Stimulated activated effector memory CD8-positive, alpha-beta T cell treated with anti-CD3 and anti-CD28 coated beads, Interleukin-12 subunit alpha, Interleukin-12 subunit beta, amount 100 ng/mL, for 72 hours (primary cell): ENCODE results near the gene CRABP2.

Source experiments
- ATAC-seq: fragments of 150-1000 bp; cut with Tn5 transposase; 2 replicates; pipeline ENCODE4 v1.10.0; 2021
- DNase-seq, 2 donors: peaks; one replicate each; pipeline ENCODE4 v3.0.0; 2021 to 2022; ENCODE audit warnings: low spot score in 2 of 2
- H3K27ac Mint-ChIP-seq: one replicate; pipeline ENCODE4 v1.8.0; 2022; ENCODE audit warnings: mild to moderate bottlenecking, mixed read lengths
- H3K36me3 Mint-ChIP-seq: one replicate; pipeline ENCODE4 v1.8.0; 2022; ENCODE audit warnings: mild to moderate bottlenecking, mixed read lengths
- H3K4me1 Mint-ChIP-seq: one replicate; pipeline ENCODE4 v1.8.0; 2022; ENCODE audit warnings: mixed read lengths
- H3K4me3 Mint-ChIP-seq: one replicate; pipeline ENCODE4 v1.8.0; 2022; ENCODE audit warnings: mild to moderate bottlenecking, mixed read lengths
- H3K9me3 Mint-ChIP-seq: one replicate; pipeline ENCODE4 v1.8.0; 2022; ENCODE audit warnings: mixed read lengths

The CRABP2 gene

DNA sequence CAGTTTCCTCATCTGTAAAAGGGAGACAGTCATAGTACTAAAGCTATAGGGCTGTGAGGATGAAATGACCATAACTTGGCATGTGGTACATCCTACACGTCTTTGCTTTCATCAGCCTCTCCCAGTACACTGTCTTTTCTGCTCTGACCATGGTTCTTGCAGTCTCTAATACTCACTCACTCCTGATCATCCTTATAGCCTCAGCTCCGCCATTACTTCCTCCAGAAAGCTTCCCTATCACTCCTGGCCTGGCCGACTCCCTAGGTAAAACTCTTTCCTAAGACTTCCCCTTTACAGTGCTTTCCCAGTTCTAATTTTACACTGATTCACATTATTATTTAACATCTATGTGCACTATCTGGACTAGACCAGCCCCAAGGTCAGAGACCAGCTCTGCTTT, 40.5 kb upstream of the CRABP2 start:
- Mint-ChIP-seq H3K4me1 (peaks cover 96% of the 10 kb centered on the region), H3K9me3 (no peaks in the 10 kb centered on the region), H3K4me3 (peak overlapping the region; percentile 87), H3K36me3 (peaks cover 92% of the 10 kb centered on the region), H3K27ac (peak overlapping the region; percentile 98)
- DNase-seq (no peak), ATAC-seq (no peak)

DNA sequence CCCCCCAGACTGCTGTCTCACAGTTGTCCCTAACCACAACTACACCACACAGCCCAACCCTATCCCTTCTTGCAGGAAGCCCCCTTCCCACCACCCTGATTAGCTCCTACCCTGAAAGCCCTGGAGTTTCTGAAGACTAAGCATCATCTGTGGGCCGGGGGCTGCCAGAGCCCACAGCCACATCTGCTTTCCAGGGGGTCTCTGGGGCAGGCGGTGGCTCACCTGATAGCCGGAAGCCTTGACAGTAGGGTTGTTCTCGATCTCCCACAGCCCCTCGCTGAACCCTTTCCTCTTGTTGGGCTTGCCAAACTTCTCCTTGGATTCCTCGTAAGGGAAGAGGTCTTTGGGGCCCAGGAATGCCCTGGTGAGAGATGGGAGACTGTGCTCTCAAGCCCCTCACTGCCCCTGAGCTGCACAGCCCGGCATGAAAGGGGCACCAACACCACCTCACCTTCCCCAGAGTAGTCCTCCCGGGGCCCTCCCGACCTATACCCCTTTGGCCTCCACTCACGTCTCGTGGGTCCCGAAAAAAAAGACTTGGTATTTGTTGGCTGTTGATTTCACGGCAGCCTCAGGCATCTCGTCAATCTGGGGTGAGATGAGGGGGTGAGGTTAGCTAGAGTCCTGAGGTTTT, 39.5 kb upstream of the CRABP2 start:
- H3K9me3 Mint-ChIP-seq, result no peaks in the 10 kb centered on the region
- ATAC-seq (no peak), DNase-seq (no peak)
- peaks cover 92% of the 10 kb centered on the region for H3K36me3 Mint-ChIP-seq
- no peak overlapping the region for H3K4me3 Mint-ChIP-seq
- peaks cover 93% of the 10 kb centered on the region for H3K4me1 Mint-ChIP-seq
- peak overlapping the region; percentile 98 for H3K27ac Mint-ChIP-seq

DNA sequence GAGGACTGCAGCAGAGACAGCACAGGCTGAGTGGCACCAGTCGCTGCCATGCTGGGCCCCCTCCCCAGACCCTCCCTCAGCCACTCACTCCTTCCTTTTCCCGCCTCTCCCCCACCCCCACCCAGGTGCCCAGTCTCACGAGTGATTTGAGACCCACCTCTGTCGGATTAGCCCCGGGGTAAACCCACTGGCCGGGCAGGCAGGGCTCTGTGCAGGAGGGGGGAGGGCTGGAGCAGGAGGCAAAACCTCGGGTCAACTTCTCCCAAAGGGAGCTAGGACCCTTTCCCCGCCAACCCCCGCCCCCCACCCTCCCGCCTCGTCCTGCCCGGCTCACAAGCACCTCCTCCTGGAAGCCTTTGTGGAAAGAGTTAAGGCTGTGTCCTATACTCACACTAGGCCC, 39.0 kb upstream of the CRABP2 start:
- peak overlapping the region; percentile 98 for H3K27ac Mint-ChIP-seq

DNA sequence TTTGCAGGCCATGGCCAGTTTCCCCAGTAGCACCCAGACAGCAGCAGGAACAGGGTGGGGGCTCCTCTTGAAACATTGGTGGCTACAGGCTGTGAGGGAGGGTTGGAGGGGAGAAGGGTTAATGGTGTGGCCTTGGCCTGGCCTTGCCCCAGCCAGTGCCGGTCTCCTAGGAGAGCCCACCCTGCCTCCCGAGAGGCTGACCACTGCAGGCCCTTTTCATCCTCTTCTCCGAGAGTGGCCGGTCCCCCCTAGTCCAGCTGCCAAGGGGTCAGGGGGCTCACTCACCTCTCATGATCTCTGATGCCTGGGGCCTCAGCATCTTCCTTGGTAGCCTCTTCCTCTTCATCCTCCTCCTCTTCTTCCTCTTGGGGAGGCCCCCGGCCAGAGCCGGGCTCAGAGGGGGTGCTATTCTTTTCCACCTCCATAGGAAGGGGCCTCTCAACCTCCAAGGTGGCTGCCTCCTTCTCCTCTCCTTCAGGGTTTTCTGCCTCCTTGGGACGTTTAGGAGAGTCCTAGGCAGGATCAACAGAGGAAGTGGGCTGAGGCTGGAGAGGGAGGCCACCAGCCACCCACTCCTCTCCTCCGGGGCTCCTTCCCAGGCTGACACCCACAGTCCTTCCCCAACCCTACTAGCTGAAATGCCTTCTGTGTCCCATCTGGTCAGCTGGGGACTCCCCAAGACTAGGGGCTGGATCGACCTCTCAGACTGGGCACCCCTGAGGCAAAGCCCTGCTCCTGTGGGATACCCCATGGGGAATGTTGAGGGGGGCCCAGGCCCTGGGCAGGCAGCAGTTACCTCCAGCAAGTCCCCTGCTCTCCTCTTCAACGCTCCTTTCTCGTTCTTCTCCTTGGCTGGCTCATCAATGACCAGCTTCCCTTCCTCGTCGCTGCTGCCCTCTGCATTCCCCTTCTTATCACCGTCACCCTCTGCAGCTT, 38.3 kb upstream of the CRABP2 start:
- ATAC-seq (no peak), DNase-seq (no peak)
- peaks cover 80% of the 10 kb centered on the region for H3K4me1 Mint-ChIP-seq
- H3K4me3 Mint-ChIP-seq, result peak overlapping the region; percentile 5
- peaks cover 80% of the 10 kb centered on the region for H3K36me3 Mint-ChIP-seq
- H3K27ac Mint-ChIP-seq, result peak overlapping the region; percentile 98
- H3K9me3 Mint-ChIP-seq, result no peaks in the 10 kb centered on the region

More for the DNA sequence above, 39.0 kb upstream of the CRABP2 start:
- Mint-ChIP-seq H3K36me3 (peaks cover 87% of the 10 kb centered on the region), H3K4me1 (peaks cover 88% of the 10 kb centered on the region), H3K9me3 (no peaks in the 10 kb centered on the region), H3K4me3 (peak overlapping the region; percentile 5)
- DNase-seq, result no peak
- ATAC-seq, result no peak

DNA sequence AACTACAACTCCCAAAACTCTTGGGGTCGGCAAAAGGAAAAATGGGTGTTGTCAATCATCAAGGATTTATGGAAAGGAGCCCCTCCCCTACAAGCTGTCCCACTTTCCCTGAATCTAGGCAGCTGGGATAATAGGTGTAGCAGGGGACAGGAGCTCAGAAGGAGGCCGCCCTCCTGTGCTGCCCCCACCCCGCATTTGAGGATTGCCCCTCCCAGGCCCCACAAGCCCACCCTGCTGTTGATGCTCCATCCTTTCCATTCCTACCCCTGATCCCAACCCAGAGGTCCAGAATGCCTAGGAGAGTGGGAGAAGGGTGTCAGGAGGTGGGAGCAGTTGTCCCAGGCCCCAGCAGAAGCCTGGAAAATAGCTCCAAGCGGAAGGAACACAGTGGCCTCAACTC, 37.4 kb upstream of the CRABP2 start:
- DNase-seq (no peak), ATAC-seq (no peak)
- peak overlapping the region; percentile 98 for H3K27ac Mint-ChIP-seq
- no peaks in the 10 kb centered on the region for H3K9me3 Mint-ChIP-seq
- H3K36me3 Mint-ChIP-seq, result peaks cover 77% of the 10 kb centered on the region
- peaks cover 72% of the 10 kb centered on the region for H3K4me1 Mint-ChIP-seq
- peak overlapping the region; percentile 91 for H3K4me3 Mint-ChIP-seq

DNA sequence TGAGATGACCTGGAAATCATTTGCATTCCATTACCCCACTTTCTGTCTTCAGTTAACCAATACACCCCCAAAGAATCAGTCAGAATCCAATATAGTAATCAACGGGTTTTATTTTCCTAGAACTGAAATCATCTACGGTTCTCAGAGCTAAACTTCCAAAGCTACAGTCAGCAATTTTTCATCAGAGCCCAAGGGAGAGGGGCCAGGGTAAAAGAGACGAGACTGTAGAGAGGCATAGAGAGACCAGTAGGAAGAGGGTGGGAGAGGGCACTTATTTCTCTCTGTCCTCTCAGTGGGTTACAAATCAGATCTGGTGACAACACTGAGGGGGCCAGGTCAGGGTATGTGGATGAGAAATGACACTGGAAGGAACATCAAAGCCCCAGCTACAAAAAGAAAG, 36.6 kb upstream of the CRABP2 start:
- DNase-seq (no peak), ATAC-seq (peak; percentile 3)
- Mint-ChIP-seq H3K9me3 (no peaks in the 10 kb centered on the region), H3K36me3 (peaks cover 79% of the 10 kb centered on the region), H3K27ac (peak overlapping the region; percentile 98), H3K4me1 (peaks cover 64% of the 10 kb centered on the region), H3K4me3 (peak overlapping the region; percentile 91)

DNA sequence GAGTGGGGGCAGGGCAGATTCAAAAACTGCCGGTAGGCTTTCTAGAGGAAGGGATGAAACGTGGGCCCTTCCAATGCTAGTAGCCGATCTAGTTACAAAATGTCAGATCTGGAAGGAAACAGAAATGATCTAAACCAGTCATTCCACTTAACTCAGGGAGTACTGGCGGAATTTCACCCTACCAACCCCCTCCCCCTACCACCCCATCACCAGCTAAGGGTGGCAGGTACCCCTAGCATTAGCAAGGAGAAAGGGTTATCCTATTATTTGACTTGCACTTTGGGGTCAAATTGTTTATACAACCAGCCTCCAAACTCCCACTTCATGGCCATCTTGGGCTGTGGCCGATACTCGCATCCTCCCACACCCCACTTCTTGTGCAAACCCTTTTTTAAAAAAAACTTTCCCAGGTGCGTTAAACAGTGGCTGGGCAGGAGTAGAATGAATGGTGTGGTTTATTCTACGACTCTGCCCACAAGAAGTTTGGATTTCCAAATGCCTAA, 36.1 kb upstream of the CRABP2 start:
- Mint-ChIP-seq H3K4me3 (peak overlapping the region; percentile 91), H3K9me3 (no peaks in the 10 kb centered on the region), H3K36me3 (peaks cover 74% of the 10 kb centered on the region), H3K4me1 (peaks cover 59% of the 10 kb centered on the region), H3K27ac (peak overlapping the region; percentile 98)
- ATAC-seq (peak; percentile 27), DNase-seq (no peak)

DNA sequence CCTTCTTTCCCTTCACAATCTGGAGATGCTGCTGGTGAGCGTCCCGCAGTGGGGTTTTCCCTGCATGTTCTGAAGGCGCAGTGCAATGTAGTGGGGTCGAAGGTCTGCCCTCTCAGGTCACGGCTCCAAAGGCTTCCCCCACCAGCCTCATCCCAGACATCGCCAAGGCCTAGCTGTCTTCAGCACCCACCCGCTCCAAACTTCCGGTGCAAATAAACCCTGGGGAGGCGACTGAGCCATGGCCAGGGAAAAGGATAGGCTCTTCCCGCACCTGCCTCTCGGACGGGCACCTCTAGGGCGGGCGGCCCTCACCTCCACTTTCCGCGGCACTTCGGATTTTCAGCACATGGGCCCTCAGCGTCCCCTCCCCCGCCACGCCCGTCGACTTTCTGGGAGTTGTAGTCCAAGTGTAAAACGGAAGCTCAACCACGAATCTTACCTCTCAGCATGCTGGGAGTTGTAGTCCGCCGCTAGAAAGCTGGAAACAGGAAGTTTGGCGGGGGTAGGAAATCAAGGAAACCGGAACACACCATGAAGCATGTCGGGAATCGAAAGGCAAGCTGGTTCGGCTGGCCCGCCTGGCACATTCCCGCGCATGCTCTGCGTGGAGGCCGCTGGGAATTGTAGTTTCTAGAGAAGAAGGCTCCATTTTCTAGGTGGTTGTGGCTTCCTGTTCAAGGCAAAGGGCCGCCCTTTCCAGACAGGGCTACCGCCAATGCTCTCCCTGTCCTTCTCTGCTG, 35.5 kb upstream of the CRABP2 start, which contains the start of gene MRPL24:
Gene MRPL24, minus strand, starts transcription at position 348 of the 740 bp plus-strand sequence. CDS start 2,384 bp downstream, outside the sequence.
- H3K4me1 Mint-ChIP-seq, result peaks cover 53% of the 10 kb centered on the region

DNA sequence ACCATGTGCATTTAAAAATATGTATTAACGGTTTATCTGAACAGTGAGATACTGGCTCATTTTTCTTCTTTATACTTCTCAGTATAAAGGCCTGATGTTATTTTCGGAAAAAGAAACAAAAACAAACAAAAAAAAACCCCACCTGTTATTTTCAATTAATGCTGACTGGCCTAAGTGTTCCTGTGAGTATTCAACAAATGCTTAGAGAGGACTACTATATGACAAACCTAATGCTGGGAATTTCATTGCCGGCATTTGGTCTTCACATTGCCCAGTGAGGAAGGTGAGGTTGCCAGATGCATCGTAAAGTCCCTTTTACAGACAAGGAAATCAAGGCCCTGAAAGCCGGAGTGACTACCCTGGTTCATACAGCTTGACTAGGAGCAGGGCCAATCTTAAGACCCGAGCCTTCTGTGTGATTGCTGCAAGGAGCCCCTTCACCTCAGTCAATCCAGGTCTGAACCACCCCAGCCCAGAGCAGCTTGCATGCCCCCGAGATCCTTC, 34.9 kb upstream of the CRABP2 start:
- Mint-ChIP-seq H3K9me3 (no peaks in the 10 kb centered on the region), H3K4me1 (peaks cover 47% of the 10 kb centered on the region), H3K36me3 (peaks cover 71% of the 10 kb centered on the region), H3K27ac (peak overlapping the region; percentile 98), H3K4me3 (peak overlapping the region; percentile 91)
- DNase-seq (no peak), ATAC-seq (peak; percentile 0)

More for the DNA sequence above, 35.5 kb upstream of the CRABP2 start, which contains the start of gene MRPL24:
- peak; percentile 87 for ATAC-seq
- H3K9me3 Mint-ChIP-seq, result no peaks in the 10 kb centered on the region
- H3K4me3 Mint-ChIP-seq, result peak within 1 kb of the TSS; percentile 91
- peak; percentile 84 to 97 for DNase-seq
- peaks cover 71% of the 10 kb centered on the region for H3K36me3 Mint-ChIP-seq
- H3K27ac Mint-ChIP-seq, result peak within 1 kb of the TSS; percentile 98

DNA sequence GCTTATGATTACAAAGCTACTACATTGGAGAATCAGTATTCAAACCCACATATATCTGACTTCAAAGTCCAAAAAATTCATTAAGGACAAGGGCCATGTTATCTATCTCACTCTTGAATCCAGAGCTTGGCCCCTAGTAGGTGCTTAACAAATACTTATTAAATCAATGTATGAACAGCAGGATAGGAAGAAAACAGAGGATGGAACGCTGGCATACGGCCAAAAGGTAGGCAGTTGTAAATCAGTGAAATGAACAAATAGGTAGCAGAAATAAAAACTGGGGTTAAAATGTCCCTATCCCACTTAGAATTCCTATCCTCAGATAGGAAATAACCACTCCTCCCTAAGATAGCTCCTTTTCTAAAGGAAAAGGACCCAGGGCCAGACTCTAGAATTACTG, 33.5 kb upstream of the CRABP2 start:
- Mint-ChIP-seq H3K4me1 (peaks cover 33% of the 10 kb centered on the region), H3K27ac (peak overlapping the region; percentile 78), H3K4me3 (peak overlapping the region; percentile 91), H3K36me3 (peaks cover 64% of the 10 kb centered on the region), H3K9me3 (no peaks in the 10 kb centered on the region)
- no peak for ATAC-seq
- no peak for DNase-seq

DNA sequence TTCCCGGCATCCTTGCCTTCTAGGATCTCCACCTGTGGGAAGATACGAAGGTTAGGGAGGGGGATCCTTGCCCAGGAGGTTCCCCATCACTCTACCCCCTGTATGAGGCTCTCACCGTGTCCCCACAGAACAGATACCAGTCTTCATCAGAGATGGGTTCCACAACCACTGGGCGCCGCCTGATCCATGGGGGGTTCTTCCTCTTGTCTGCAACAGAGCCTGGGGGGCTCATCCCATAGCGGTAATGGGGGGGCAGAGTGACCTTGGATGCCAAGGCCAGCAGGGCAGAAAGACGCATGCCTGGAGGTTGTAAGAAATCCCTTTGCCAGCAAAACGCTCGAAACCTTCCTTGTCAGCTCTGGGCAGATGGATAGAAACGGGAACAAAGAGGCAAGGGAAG, 33.0 kb upstream of the CRABP2 start:
- H3K4me1 Mint-ChIP-seq, result peaks cover 28% of the 10 kb centered on the region
- H3K27ac Mint-ChIP-seq, result peak overlapping the region; percentile 78
- H3K9me3 Mint-ChIP-seq, result no peaks in the 10 kb centered on the region
- H3K4me3 Mint-ChIP-seq, result peak overlapping the region; percentile 91
- ATAC-seq (no peak), DNase-seq (no peak)
- peaks cover 61% of the 10 kb centered on the region for H3K36me3 Mint-ChIP-seq

DNA sequence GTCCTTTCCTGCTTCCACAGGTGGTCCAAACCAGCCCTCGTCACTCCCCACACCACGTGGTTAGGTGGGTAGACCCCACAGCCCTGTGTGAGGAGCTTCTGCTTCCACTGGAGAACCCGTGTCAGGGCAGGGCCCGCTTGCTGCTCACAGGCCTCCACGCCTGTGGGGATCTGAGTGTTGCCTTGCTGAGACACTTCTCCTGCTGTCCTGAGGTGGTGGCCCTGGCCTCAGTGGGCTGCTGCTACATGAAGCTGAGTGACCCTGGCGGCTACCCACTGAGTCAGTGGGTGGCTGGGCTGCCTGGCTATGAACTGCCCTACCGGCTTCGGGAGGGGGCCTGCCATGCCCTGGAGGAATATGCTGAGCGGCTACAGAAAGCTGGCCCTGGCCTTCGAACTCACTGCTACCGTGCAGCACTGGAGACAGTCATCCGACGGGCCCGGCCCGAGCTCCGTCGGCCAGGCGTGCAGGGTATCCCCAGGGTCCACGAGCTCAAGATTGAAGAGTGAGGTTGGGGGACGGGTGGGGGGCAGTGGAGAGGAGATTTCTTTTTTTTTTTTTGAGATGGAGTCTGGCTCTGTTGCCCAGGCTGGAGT, 28.7 kb upstream of the CRABP2 start:
- H3K36me3 Mint-ChIP-seq, result peaks cover 51% of the 10 kb centered on the region
- DNase-seq (no peak), ATAC-seq (no peak)
- no peaks in the 10 kb centered on the region for H3K9me3 Mint-ChIP-seq
- H3K4me1 Mint-ChIP-seq, result peaks cover 20% of the 10 kb centered on the region
- no peak overlapping the region for H3K4me3 Mint-ChIP-seq
- no peak overlapping the region for H3K27ac Mint-ChIP-seq

DNA sequence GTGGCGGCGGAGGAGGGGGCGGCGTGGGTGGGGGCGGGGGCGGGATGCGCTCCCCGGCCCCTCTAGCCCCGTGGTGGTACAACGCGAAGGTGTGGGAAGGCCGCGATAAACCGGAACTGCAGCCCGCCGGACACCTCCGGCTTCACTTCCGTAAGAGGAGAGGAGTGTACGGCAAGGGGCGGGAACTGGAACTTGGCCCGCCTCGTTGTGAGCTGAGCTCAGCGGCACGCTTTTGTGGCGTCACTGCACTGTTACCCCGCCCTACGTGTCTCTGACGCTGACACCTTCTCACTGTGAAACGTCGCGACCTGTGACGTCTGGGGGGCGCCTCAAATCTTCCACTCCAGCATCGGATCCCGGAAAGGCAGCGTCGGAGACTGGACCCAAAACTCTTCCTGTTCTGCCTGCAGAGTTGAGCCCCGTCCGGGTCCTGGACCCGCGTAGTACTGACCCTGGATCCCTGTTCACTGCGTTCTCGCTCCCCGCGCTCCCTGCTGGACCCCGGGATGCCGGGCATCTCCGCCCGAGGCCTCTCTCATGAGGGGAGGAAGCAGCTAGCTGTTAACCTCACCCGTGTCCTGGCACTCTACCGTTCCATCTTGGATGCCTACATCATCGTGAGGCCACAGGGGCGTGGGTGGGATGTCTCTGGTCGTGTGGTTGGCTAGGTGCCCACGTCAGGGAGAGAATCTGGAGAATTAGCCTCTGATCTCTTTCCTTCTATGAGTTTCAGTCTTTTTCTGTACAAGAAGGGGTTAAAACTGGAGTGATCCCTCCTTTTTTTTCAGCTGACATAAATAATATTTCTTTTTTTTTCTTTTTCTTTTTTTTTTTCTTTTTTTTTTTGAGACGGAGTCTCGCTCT, 23.4 kb upstream of the CRABP2 start, which contains the start of gene ISG20L2:
Gene ISG20L2, minus strand, starts transcription at position 168 of the 864 bp plus-strand sequence. CDS start 1,114 bp downstream, outside the sequence.
- H3K9me3 Mint-ChIP-seq, result no peaks in the 10 kb centered on the region
- peaks cover 38% of the 10 kb centered on the region for H3K36me3 Mint-ChIP-seq
- DNase-seq (peak; percentile 81 to 96), ATAC-seq (peak; percentile 96)
- no peak within 1 kb of the TSS for H3K27ac Mint-ChIP-seq
- no peak within 1 kb of the TSS for H3K4me3 Mint-ChIP-seq
- peaks cover 31% of the 10 kb centered on the region for H3K4me1 Mint-ChIP-seq
